ENCODE measurements around the gene RNF123. TPM values are rescaled to one million over a fixed set of nuclear protein-coding genes. Genes with fewer than 3 reads are reported as not detected.

Gene RNF123
- total RNA-seq, 1 donor from 2014 or later = 52.8 TPM

DNA sequence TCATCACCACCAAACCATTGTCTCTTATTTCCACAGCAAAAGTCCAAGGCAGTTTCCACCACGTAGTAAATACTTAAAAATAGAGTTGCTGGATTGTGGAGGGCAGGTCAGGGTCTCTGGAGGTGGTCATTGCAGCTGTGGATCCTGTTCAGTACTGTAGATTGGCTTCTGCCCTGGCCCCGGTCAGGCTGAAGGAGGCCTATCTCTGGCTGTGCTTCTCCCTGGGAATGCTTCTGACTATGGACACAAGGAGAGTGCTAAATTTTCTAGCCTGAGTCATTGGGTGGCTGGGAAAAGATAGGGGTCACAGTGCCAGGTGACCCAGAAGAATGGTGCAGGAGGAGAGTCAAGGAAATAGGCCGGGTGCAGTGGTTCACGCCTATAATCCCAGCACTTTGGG lies 60.7 kb downstream of the RNF123 start:
- DNase-seq (ENCODE audit: low spot score) = no peak

DNA sequence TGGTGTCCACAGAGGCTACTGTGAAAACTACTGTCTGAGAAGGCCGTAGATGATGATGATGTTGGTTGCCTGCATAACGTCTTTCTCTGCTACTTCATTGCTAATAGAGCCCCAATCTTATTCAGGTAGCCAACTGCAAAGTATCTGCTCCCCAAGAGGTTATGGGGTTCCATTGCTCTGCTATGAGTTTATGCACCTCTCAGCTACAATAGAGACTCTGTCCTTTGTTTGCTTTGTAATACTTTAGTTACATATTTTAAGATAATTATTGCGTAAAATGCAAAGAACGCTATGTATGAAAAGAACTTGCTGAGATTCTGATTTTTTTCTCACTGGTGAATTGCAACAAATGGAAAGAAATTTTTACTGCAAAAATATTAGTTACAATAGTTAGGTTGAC lies 62.1 kb downstream of the RNF123 start:
- DNase-seq (ENCODE audit: low spot score) = no peak

DNA sequence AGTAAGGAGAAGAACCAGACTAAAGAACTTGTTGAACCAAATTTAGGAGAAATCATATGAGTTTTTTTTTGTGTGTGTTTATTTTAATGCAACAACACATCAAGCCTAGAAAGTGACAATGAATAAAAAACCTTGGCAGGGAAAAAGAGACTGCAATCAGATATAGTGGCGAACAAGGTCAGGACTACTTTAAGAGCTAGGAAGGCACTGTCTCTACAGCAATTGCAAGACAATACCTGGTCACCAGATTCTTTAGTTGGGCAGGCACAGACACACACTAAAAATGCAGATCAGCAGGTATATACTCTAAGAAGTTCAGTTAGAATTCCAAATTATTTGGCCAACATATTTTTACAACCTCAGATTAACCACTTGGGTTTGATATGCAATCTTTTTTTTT lies 65.2 kb downstream of the RNF123 start:
- no peak for DNase-seq (ENCODE audit: low spot score)

DNA sequence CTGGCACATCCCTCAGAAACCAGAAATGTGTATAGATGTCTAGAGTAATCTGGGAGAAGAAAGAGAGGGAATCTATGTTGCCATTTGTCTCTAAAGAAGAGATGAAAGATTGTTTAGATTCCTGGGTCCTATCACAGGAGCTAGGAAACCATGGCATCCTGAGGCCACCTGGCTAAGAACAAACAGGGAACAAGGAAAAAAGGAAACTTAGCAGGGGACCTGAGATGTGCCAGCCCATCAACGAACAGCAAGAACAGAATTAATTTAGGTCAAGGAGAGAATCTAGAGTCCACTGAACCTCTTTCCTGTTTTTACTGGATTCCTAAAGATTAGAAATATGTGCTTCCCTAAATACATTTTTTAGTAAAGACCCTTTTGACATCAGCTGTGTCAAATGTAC lies 66.7 kb downstream of the RNF123 start:
- no peak for DNase-seq (ENCODE audit: low spot score)

DNA sequence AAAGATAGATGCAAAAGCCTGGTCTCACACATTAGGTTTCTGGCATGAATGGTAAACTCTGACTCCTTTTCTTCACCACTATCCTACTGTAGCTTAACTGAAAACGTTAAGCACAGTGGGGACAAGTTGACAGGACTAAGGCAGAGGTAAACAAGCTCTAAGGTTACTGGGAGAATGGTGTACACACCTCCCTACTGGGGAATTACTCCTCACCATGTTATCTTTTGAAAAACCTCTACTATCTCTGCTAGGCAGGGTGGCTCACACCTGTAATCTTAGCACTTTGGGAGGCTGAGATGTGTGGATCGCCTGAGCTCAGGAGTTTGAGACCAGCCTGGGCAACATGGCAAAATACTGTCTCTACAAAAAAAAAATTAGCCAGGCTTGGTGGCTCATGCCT lies 67.8 kb downstream of the RNF123 start:
- DNase-seq (ENCODE audit: low spot score) = no peak

DNA sequence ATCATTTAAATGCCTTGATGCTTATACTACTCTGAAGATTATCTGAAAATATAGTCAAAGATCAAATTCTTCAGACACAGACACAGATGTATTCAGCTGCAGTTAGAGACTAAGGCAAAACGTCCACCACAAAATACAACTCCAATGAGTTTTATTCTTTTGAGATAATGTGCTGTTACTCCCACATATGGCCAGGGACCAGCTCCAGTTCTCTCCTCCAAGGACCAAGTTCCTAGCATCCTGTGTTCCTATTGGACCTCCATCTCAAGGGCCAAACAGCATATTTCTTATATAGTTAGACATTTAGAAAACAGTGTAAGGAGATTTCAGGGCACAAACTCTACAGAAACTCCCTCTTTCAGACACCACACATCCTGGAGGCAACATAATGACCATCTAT lies 69.9 kb downstream of the RNF123 start:
- no peak for DNase-seq (ENCODE audit: low spot score)

DNA sequence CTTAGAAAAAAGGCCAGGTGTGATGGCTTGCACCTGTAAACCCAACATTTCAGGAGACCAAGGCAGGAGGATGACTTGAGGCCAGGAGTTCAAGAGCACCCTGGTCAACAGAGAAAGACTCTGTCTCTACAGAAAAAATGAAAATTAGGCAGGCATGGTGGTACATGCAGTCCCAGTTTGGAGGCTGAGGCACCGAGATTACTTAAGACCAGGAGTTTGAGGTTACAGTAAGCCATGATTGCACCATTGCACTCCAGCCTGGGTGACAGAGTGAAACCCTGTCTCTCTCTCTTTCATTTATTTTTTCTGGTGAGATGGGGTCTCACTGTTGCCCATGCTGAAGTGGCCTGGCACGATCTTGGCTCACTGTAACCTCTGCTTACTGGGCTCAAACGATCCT lies 72.3 kb downstream of the RNF123 start:
- no peak for DNase-seq (ENCODE audit: low spot score)

DNA sequence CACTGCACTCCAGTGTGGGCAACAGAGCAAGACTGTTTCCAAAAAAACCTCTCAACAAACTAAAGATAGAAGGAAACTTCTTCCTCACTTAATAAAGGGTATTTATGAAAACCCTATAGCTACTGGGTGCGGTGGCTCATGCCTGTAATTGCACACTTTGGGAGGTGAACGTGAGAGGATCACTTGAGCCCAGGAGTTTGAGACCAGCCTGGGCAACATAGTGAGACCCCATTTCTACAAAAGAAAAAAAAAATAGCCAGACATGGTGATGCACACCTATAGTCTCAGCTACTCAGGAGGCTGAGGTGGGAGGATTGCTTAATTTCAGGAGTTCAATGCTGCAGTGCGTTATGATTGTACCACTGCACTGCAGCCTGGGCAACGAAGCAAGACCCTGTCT lies 74.6 kb downstream of the RNF123 start:
- DNase-seq (ENCODE audit: low spot score) = no peak

DNA sequence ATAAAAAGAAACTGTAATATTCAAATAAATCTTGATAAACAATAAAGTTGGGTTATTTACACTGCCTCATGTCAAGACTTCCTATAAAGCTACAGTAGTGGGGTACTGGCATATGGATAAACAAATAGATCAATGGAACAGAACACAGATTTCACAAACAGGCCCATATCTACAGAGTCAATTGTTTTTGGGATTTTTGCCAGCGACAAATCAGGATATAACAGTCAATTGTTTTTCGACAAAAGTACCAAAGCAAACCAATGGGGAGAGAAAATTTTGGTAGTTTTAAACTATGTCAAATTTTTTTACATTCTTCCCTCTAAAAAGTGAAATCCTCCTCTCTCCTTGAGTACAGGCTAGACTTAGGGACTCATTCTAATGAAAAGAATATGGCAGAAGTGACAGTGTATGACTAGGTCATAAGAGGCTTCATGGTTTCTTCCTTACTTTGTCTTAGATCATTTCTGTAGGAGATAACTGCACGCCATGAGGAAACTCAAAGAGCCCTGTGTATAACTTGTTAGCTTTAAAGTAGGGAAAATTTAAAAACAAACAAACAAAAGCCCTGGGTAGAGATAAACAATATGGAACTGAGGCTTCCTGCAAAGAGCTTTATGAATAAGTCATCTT lies 80.0 kb downstream of the RNF123 start:
- no peak for DNase-seq (ENCODE audit: low spot score)

DNA sequence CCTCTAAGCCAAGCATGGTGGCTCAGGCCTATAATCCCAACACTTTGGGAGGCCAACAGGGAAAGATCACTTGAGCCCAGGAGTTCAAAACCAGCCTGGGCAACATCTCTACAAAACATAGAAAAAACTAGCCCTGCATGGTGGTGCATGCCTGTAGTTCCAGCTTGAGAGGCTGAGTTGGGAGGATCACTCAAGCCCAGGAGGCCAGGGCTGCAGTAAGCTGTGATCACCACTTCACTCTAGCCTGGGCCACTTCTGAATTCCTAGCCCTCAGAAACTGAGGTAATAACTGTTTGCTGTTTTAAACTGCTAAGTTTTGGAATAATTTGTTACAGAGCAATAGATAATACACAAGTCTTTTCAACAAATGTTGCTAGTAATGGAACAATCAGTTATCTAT lies 80.6 kb downstream of the RNF123 start:
- no peak for DNase-seq (ENCODE audit: low spot score)

Other genes starting within 250 kb of the RNF123 start
- gene DAG1, start 219.3 kb upstream of the RNF123 start, total RNA-seq = 94.0 TPM
- gene BSN, start 135.1 kb upstream of the RNF123 start, total RNA-seq = 2.4 TPM
- 152 TPM for gene APEH, start 15.2 kb upstream of the RNF123 start, total RNA-seq
- gene MST1, start 83 bp upstream of the RNF123 start, total RNA-seq = 16.6 TPM
- not detected for gene AMIGO3, start 30.1 kb downstream of the RNF123 start, total RNA-seq
- 47.2 TPM for gene GMPPB, start 34.4 kb downstream of the RNF123 start, total RNA-seq
- gene IP6K1, start 97.0 kb downstream of the RNF123 start, total RNA-seq = 32.0 TPM
- gene CDHR4, start 110.3 kb downstream of the RNF123 start, total RNA-seq = 0.62 TPM
- 13.8 TPM for gene INKA1, start 113.7 kb downstream of the RNF123 start, total RNA-seq
- 162 TPM for gene UBA7, start 124.4 kb downstream of the RNF123 start, total RNA-seq
- 2.0 TPM for gene TRAIP, start 167.0 kb downstream of the RNF123 start, total RNA-seq
- not detected for gene CAMKV, start 180.3 kb downstream of the RNF123 start, total RNA-seq
- 39.2 TPM for gene MST1R, start 214.3 kb downstream of the RNF123 start, total RNA-seq
- gene MON1A, start 240.3 kb downstream of the RNF123 start, total RNA-seq = 11.8 TPM

All from ureter (tissue), 1 donor.